GM12878 (cell line): ENCODE results near the gene DENND1C. TPM values are rescaled to one million over a fixed set of nuclear protein-coding genes. Genes with fewer than 3 reads are reported as not detected.

Experiments used
- ATAC-seq: fragments of 200-7000 bp; cut with Tn5 transposase; 3 replicates; pipeline ENCODE4 v1.9.1; 2020; ENCODE audit warnings: mild to moderate bottlenecking, moderate library complexity
- BruUV-seq: library from RNA; stranded (reverse); fragments of 400-500 nt; replicated peaks from 2 replicates; lab custom pipeline; 2021; lab: Mats Ljungman, UMichigan
- CTCF ChIA-PET: fragments of 300-600 bp; sonication (Branson Sonifier 250); formaldehyde crosslinking; extraction: SDS; loops from one replicate; lab custom pipeline; 2021; ENCODE audit warnings: inconsistent platforms; lab: Yijun Ruan, JAX
- POLR2A ChIA-PET: fragments of 350-600 bp; formaldehyde crosslinking; extraction: SDS; loops from one replicate; lab custom pipeline; 2021; ENCODE audit warnings: inconsistent platforms; lab: Charles Lee
- RAD21 ChIA-PET: fragments of 300-600 bp; sonication (Branson Sonifier 250); formaldehyde crosslinking; loops from one replicate; lab custom pipeline; 2023; ENCODE audit warnings: antibody characterized with exemption; ENCODE audit not compliant: unreplicated experiment; lab: Charles Lee
- SMC1A ChIA-PET: fragments of 300-600 bp; sonication (Branson Sonifier 250); formaldehyde crosslinking; loops from one replicate; lab custom pipeline; 2023; ENCODE audit not compliant: unreplicated experiment, uncharacterized antibody; lab: Charles Lee
- DNase-seq: peaks from one replicate; pipeline ENCODE4 v3.0.0-alpha.2; 2011; ENCODE audit warnings: low read depth, low spot score
- FAIRE-seq: peaks from 3 replicates; lab custom pipeline; 2011; peaks lifted over from hg19 to GRCh38; lab: Jason Lieb, UNC
- H2AFZ ChIP-seq: 2 replicates; pipeline ENCODE4 v1.6.0; 2011; ENCODE audit warnings: low read depth, low read length, control low read depth; ENCODE audit not compliant: control insufficient read depth
- H3K27ac ChIP-seq: 2 replicates; pipeline ENCODE4 v1.5.1; 2011; ENCODE audit warnings: control low read depth; ENCODE audit not compliant: control insufficient read depth, insufficient read depth
- H3K27me3 ChIP-seq, 2 experiments: replicated peaks in 1 of 2; 2 replicates each; pipeline versions ENCODE4 v1.6.0 to v1.6.1; 2011; ENCODE audit warnings: low read length in 1 of 2; ENCODE audit not compliant: control insufficient read depth in 2 of 2, insufficient read depth in 2 of 2
- H3K36me3 ChIP-seq, 2 experiments: 2 replicates each; pipeline ENCODE4 v1.5.1; 2011; ENCODE audit warnings: low read length in 1 of 2; ENCODE audit not compliant: control insufficient read depth in 2 of 2, insufficient read depth in 2 of 2
- H3K4me1 ChIP-seq: 2 replicates; pipeline ENCODE4 v1.6.1; 2011; ENCODE audit warnings: mild to moderate bottlenecking, low read length, moderate library complexity, mixed read lengths; ENCODE audit not compliant: control insufficient read depth, insufficient read depth
- H3K4me2 ChIP-seq: 2 replicates; pipeline ENCODE4 v1.6.0; 2011; ENCODE audit warnings: control low read depth; ENCODE audit not compliant: control insufficient read depth, insufficient read depth
- H3K4me3 ChIP-seq: fragments of 200-600 bp; sonication (generic); 2 replicates; pipeline ENCODE4 v1.5.1; 2016
- H3K79me2 ChIP-seq: 2 replicates; pipeline ENCODE4 v1.6.0; 2011; ENCODE audit warnings: low read length; ENCODE audit not compliant: control insufficient read depth, insufficient read depth
- H3K9ac ChIP-seq: 2 replicates; pipeline ENCODE4 v1.8.0; 2011; ENCODE audit warnings: low read length, control low read depth, mixed read lengths; ENCODE audit not compliant: control insufficient read depth, insufficient read depth
- H3K9me3 ChIP-seq: replicated peaks from 3 replicates; pipeline ENCODE4 v1.5.1; 2011; ENCODE audit warnings: mild to moderate bottlenecking, low read length; ENCODE audit not compliant: control insufficient read depth, insufficient read depth
- H4K20me1 ChIP-seq: 2 replicates; pipeline ENCODE4 v1.6.0; 2011; ENCODE audit not compliant: control insufficient read depth, insufficient read depth
- BCL11A ChIP-seq: IDR thresholded peaks from 2 replicates; pipeline ENCODE4 v1.6.1; 2011; ENCODE audit warnings: low read depth, low read length
- CHD2 ChIP-seq: IDR thresholded peaks from 2 replicates; pipeline ENCODE4 v1.6.1; 2011; ENCODE audit warnings: low read depth, low read length, improper control_type of control experiment, borderline replicate concordance
- NFIC ChIP-seq: IDR thresholded peaks from 2 replicates; pipeline ENCODE4 v1.6.1; 2012; ENCODE audit warnings: low read depth, mild to moderate bottlenecking, inconsistent platforms, low read length, moderate library complexity
- NFXL1 ChIP-seq: fragments of 450-650 bp; IDR thresholded peaks from 2 replicates; pipeline ENCODE4 v1.6.1; 2017; ENCODE audit warnings: antibody characterized with exemption, mild to moderate bottlenecking, borderline replicate concordance
- SUZ12 ChIP-seq: fragments of 200-600 bp; sonication (generic); IDR thresholded peaks from one replicate; pipeline ENCODE4 v1.6.1; 2018; ENCODE audit warnings: antibody characterized with exemption, mild to moderate bottlenecking; ENCODE audit not compliant: unreplicated experiment
- YBX1 ChIP-seq: fragments of 450-650 bp; IDR thresholded peaks from 2 replicates; pipeline ENCODE4 v1.6.1; 2016; ENCODE audit warnings: antibody characterized with exemption
- WGBS: methylation state at CpG from one replicate; pipeline ENCODE4 v1.1.6; 2016; ENCODE audit warnings: low lambda C conversion rate; ENCODE audit not compliant: insufficient replicate concordance, insufficient coverage; ENCODE audit errors: missing lambda C conversion rate; 5-methylcytosine and 5-hydroxymethylcytosine counted together
- in situ Hi-C: fragments of 300-500 bp; cut with MboI; formaldehyde crosslinking; loops from 9 replicates; pipeline ENCODE4 v1.14.3; 2018; ENCODE audit warnings: mixed read lengths
- intact Hi-C: fragments of 100-400 bp; cut with micrococcal nuclease; formaldehyde crosslinking; loops from one replicate; pipeline ENCODE4 v1.14.2; 2022; ENCODE audit not compliant: unreplicated experiment
- polyA plus RNA-seq, 11 experiments: library from polyadenylated mRNA; depleted of rRNA in 4 of 11; unstranded in 6 of 11; stranded (reverse) in 5 of 11; fragments of >200 nt; fragmentation: Nextera tagmentation in 4 of 11; fragmentation: Illumina TruSeq in 1 of 11; extraction: Ambion mirVana in 4 of 11; extraction: Trizol in 1 of 11; gene quantifications; 1 replicate in 1 of 11; 2 replicates in 10 of 11; pipeline versions ENCODE4 v1.2.1 to v1.2.3, GENCODE V29; 2011 to 2016; ENCODE audit warnings: inconsistent platforms in 2 of 11, missing spikeins in 2 of 11, low read depth in 1 of 11
- total RNA-seq, 4 experiments: library from RNA; depleted of rRNA in 3 of 4; stranded (reverse); fragments of >200 nt in 3 of 4; fragmentation: Illumina TruSeq in 1 of 4; extraction: Trizol in 1 of 4; gene quantifications; 2 replicates each; pipeline versions ENCODE4 v1.2.1 to v1.2.3, GENCODE V29; 2013 to 2021
- TF ChIP-seq, protein P1 (sequence below): fragments of 450-650 bp; IDR thresholded peaks from 2 replicates; pipeline ENCODE4 v1.6.1; 2017; ENCODE audit warnings: borderline replicate concordance
- TF ChIP-seq, protein P2 (sequence below): fragments of 450-650 bp; IDR thresholded peaks from 2 replicates; pipeline ENCODE4 v1.6.1; 2017; ENCODE audit warnings: mild to moderate bottlenecking
- TF ChIP-seq, protein P3 (sequence below): IDR thresholded peaks from 2 replicates; pipeline ENCODE4 v1.6.1; 2011; ENCODE audit warnings: low read depth, mild to moderate bottlenecking, low read length, moderate library complexity, borderline replicate concordance; ENCODE audit errors: extremely low read depth
- TF ChIP-seq, protein P4 (sequence below): fragments of 450-650 bp; formaldehyde crosslinking; IDR thresholded peaks from 2 replicates; pipeline ENCODE4 v1.5.0; 2022; ENCODE audit warnings: mild to moderate bottlenecking, missing genetic modification characterization
- TF ChIP-seq, protein P5 (sequence below): IDR thresholded peaks from 2 replicates; pipeline ENCODE4 v1.6.1; 2012; ENCODE audit warnings: low read length, inconsistent platforms
- TF ChIP-seq, protein P6 (sequence below): IDR thresholded peaks from 2 replicates; pipeline ENCODE4 v1.6.1; 2012; ENCODE audit warnings: mild to moderate bottlenecking, low read depth, low read length

DENND1C gene
- total and polyA plus RNA-seq, 10 of the 15 experiments (the other 5 are each of a cell fraction or from before 2014, with no cell fraction given), result 2.4 to 54.3 (median 32.7) TPM

DNA sequence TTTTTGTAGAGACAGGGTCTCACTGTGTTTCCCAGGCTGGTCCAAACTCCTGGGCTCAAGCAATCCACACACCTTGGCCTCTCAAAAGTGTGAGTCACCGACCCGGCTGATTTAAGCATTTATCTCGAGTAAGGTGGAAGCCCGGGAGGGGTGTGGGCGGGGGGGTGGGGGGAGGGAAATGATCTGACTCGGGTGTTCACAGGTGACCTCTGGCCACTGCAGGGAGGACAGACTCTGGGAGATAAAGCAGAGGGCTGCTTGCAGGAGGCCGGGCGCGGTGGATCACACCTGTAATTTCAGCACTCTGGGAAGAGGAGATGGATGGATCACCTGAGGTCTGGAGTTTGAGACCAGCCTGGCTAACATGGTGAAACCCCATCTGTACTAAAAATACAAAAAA is 7.9 kb downstream of the DENND1C start:
- ChIA-PET POLR2A (interaction anchor here (1.7 kb wide), 1 partner anchor 8 kb away, joined by 7 read pairs; the partner anchor contains the start of gene DENND1C), SMC1A (no interaction called here), RAD21 (no interaction called here), CTCF (no interaction called here)
- no peaks in the 10 kb centered on the region for H3K27me3 ChIP-seq
- H3K27ac ChIP-seq, result no peak overlapping the region
- WGBS, result 82% methylated on average over 9 of the region's 9 CpGs
- FAIRE-seq (no peak), DNase-seq (no peak), ATAC-seq (no peak)
- no peaks in the 10 kb centered on the region; the same call in 2 of the 3 replicates for H3K9me3 ChIP-seq
- H3K79me2 ChIP-seq, result no peaks in the 10 kb centered on the region
- H3K4me3 ChIP-seq, result no peak overlapping the region
- no peaks in the 10 kb centered on the region for H4K20me1 ChIP-seq
- H3K4me2 ChIP-seq, result no peak overlapping the region
- no peak overlapping the region for H3K9ac ChIP-seq
- BruUV-seq, result no TSS peak
- H3K4me1 ChIP-seq, result no peaks in the 10 kb centered on the region
- H2AFZ ChIP-seq, result no peak overlapping the region
- in situ Hi-C loops, result no loop called here
- H3K36me3 ChIP-seq, result peaks cover 8 to 17% of the 10 kb centered on the region in 2 experiments; a peak in 3 of 4 replicates
- intact Hi-C loops, result no loop called here
- TF ChIP-seq, protein P1, sequence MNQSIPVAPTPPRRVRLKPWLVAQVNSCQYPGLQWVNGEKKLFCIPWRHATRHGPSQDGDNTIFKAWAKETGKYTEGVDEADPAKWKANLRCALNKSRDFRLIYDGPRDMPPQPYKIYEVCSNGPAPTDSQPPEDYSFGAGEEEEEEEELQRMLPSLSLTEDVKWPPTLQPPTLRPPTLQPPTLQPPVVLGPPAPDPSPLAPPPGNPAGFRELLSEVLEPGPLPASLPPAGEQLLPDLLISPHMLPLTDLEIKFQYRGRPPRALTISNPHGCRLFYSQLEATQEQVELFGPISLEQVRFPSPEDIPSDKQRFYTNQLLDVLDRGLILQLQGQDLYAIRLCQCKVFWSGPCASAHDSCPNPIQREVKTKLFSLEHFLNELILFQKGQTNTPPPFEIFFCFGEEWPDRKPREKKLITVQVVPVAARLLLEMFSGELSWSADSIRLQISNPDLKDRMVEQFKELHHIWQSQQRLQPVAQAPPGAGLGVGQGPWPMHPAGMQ, result no peak
- TF ChIP-seq SUZ12 (no peak), CHD2 (no peak), BCL11A (no peak), YBX1 (no peak), NFIC (no peak), NFXL1 (no peak)
- TF ChIP-seq, protein P2, sequence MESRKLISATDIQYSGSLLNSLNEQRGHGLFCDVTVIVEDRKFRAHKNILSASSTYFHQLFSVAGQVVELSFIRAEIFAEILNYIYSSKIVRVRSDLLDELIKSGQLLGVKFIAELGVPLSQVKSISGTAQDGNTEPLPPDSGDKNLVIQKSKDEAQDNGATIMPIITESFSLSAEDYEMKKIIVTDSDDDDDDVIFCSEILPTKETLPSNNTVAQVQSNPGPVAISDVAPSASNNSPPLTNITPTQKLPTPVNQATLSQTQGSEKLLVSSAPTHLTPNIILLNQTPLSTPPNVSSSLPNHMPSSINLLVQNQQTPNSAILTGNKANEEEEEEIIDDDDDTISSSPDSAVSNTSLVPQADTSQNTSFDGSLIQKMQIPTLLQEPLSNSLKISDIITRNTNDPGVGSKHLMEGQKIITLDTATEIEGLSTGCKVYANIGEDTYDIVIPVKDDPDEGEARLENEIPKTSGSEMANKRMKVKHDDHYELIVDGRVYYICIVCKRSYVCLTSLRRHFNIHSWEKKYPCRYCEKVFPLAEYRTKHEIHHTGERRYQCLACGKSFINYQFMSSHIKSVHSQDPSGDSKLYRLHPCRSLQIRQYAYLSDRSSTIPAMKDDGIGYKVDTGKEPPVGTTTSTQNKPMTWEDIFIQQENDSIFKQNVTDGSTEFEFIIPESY, result no peak
- TF ChIP-seq, protein P3, sequence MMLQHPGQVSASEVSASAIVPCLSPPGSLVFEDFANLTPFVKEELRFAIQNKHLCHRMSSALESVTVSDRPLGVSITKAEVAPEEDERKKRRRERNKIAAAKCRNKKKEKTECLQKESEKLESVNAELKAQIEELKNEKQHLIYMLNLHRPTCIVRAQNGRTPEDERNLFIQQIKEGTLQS, result no peak
- TF ChIP-seq, protein P4, sequence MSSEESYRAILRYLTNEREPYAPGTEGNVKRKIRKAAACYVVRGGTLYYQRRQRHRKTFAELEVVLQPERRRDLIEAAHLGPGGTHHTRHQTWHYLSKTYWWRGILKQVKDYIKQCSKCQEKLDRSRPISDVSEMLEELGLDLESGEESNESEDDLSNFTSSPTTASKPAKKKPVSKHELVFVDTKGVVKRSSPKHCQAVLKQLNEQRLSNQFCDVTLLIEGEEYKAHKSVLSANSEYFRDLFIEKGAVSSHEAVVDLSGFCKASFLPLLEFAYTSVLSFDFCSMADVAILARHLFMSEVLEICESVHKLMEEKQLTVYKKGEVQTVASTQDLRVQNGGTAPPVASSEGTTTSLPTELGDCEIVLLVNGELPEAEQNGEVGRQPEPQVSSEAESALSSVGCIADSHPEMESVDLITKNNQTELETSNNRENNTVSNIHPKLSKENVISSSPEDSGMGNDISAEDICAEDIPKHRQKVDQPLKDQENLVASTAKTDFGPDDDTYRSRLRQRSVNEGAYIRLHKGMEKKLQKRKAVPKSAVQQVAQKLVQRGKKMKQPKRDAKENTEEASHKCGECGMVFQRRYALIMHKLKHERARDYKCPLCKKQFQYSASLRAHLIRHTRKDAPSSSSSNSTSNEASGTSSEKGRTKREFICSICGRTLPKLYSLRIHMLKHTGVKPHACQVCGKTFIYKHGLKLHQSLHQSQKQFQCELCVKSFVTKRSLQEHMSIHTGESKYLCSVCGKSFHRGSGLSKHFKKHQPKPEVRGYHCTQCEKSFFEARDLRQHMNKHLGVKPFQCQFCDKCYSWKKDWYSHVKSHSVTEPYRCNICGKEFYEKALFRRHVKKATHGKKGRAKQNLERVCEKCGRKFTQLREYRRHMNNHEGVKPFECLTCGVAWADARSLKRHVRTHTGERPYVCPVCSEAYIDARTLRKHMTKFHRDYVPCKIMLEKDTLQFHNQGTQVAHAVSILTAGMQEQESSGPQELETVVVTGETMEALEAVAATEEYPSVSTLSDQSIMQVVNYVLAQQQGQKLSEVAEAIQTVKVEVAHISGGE (CRISPR knock-in tag), result no peak
- TF ChIP-seq, protein P5, sequence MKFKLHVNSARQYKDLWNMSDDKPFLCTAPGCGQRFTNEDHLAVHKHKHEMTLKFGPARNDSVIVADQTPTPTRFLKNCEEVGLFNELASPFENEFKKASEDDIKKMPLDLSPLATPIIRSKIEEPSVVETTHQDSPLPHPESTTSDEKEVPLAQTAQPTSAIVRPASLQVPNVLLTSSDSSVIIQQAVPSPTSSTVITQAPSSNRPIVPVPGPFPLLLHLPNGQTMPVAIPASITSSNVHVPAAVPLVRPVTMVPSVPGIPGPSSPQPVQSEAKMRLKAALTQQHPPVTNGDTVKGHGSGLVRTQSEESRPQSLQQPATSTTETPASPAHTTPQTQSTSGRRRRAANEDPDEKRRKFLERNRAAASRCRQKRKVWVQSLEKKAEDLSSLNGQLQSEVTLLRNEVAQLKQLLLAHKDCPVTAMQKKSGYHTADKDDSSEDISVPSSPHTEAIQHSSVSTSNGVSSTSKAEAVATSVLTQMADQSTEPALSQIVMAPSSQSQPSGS, result no peak
- TF ChIP-seq, protein P6, sequence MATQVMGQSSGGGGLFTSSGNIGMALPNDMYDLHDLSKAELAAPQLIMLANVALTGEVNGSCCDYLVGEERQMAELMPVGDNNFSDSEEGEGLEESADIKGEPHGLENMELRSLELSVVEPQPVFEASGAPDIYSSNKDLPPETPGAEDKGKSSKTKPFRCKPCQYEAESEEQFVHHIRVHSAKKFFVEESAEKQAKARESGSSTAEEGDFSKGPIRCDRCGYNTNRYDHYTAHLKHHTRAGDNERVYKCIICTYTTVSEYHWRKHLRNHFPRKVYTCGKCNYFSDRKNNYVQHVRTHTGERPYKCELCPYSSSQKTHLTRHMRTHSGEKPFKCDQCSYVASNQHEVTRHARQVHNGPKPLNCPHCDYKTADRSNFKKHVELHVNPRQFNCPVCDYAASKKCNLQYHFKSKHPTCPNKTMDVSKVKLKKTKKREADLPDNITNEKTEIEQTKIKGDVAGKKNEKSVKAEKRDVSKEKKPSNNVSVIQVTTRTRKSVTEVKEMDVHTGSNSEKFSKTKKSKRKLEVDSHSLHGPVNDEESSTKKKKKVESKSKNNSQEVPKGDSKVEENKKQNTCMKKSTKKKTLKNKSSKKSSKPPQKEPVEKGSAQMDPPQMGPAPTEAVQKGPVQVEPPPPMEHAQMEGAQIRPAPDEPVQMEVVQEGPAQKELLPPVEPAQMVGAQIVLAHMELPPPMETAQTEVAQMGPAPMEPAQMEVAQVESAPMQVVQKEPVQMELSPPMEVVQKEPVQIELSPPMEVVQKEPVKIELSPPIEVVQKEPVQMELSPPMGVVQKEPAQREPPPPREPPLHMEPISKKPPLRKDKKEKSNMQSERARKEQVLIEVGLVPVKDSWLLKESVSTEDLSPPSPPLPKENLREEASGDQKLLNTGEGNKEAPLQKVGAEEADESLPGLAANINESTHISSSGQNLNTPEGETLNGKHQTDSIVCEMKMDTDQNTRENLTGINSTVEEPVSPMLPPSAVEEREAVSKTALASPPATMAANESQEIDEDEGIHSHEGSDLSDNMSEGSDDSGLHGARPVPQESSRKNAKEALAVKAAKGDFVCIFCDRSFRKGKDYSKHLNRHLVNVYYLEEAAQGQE, result no peak
